Measurements from ENCODE around the gene C3orf22. TPM values are rescaled to one million over a fixed set of nuclear protein-coding genes. Genes with fewer than 3 reads are reported as not detected.
A peak's percentile ranks its signal among the peaks of the same experiment; 100 is the strongest.
"Not testable (repeated sequence)": the region's sequence is repeated elsewhere in the genome, so short reads cannot be mapped to it uniquely, and the experiment has no call there.

The C3orf22 gene
- under 1 TPM in 3 of 7 donors, not detected in 4; 0.12 to 0.40 (median 0.30) TPM for total RNA-seq
- polyA plus RNA-seq, result under 1 TPM in 1 of 2 donors, not detected in 1; 0.04 TPM
- long read RNA-seq, donor 1, result 0 reads
- long read RNA-seq, donor 2, result 0 reads
- long read RNA-seq, donor 3, result 0 reads

- no peaks in the 10 kb centered on the region for H3K27me3 ChIP-seq
- H3K9me3 ChIP-seq, result no peaks in the 10 kb centered on the region
- intact Hi-C loops (cut with DNase I), result no loop called here
- H3K36me3 ChIP-seq, result no peaks in the 10 kb centered on the region
- DNase-seq, result peak in 2 of 5 donors; percentile 3 to 18
- WGBS, 3 donors, result 66 to 73% (median 71%) methylated on average over 7 to 9 of the region's 9 CpGs
- no peak within 1 kb of the TSS for H3K4me3 ChIP-seq
- H3K4me1 ChIP-seq (ENCODE audit: insufficient read depth), result no peaks in the 10 kb centered on the region
- no peak for TF ChIP-seq POLR2A (IDR thresholded peaks at IDR 0.05)
- H3K27ac ChIP-seq, result no peak within 1 kb of the TSS
These were observed at the start of gene C3orf22 for GRCh38 chr3:126558336-126559071. C3orf22 (minus strand) TSS chr3:126558932; CDS start chr3:126553390, 5,542 bp downstream.

- intact Hi-C loops (cut with DNase I), result no loop called here
- TF ChIP-seq EP300 (IDR thresholded peaks at IDR 0.05), result no peak
- TF ChIP-seq POLR2A (IDR thresholded peaks at IDR 0.05), result no peak
- no peak for TF ChIP-seq CTCF (IDR thresholded peaks at IDR 0.05)
- no peaks in the 10 kb centered on the region for H3K9me3 ChIP-seq
- DNase-seq, result no peak
- H3K27me3 ChIP-seq, result no peaks in the 10 kb centered on the region
- no peaks in the 10 kb centered on the region for H3K4me1 ChIP-seq (ENCODE audit: insufficient read depth)
- 82 to 88% (median 84%) methylated on average over 11 of the region's 11 CpGs for WGBS, 3 donors
- no peak overlapping the region for H3K27ac ChIP-seq
- no peaks in the 10 kb centered on the region for H3K36me3 ChIP-seq
- H3K4me3 ChIP-seq, result no peak overlapping the region
These were observed 48.6 kb upstream of the C3orf22 start for GRCh38 chr3:126607214-126607908.

- intact Hi-C loops (cut with DNase I), result no loop called here
- DNase-seq, result no peak
- no peak for TF ChIP-seq CTCF (IDR thresholded peaks at IDR 0.05)
- TF ChIP-seq EP300 (IDR thresholded peaks at IDR 0.05), result no peak
- TF ChIP-seq POLR2A (IDR thresholded peaks at IDR 0.05), result no peak
- Histone ChIP-seq H3K9me3 (no peaks in the 10 kb centered on the region), H3K27ac (no peak overlapping the region), H3K4me3 (no peak overlapping the region), H3K27me3 (no peaks in the 10 kb centered on the region), H3K4me1 (ENCODE audit: insufficient read depth) (no peaks in the 10 kb centered on the region), H3K36me3 (no peaks in the 10 kb centered on the region)
- WGBS, 3 donors, result 45 to 63% (median 55%) methylated on average over 3 of the region's 3 CpGs
These were observed 47.3 kb upstream of the C3orf22 start for GRCh38 chr3:126606001-126606400.

GRCh38 chr3:126604691-126605090, 46.0 kb upstream of the C3orf22 start:
- Histone ChIP-seq H3K9me3 (no peaks in the 10 kb centered on the region), H3K27ac (no peak overlapping the region), H3K4me3 (no peak overlapping the region), H3K27me3 (no peaks in the 10 kb centered on the region), H3K4me1 (ENCODE audit: insufficient read depth) (no peaks in the 10 kb centered on the region), H3K36me3 (no peaks in the 10 kb centered on the region)
- WGBS, 3 donors, result 93 to 98% (median 97%) methylated on average over 6 of the region's 6 CpGs
- intact Hi-C loops (cut with DNase I), result no loop called here
- TF ChIP-seq EP300 (IDR thresholded peaks at IDR 0.05) (no peak), CTCF (IDR thresholded peaks at IDR 0.05) (no peak), POLR2A (IDR thresholded peaks at IDR 0.05) (no peak)
- DNase-seq, result no peak

- Histone ChIP-seq H3K9me3 (no peaks in the 10 kb centered on the region), H3K27ac (no peak overlapping the region), H3K36me3 (no peaks in the 10 kb centered on the region), H3K4me3 (no peak overlapping the region), H3K4me1 (ENCODE audit: insufficient read depth) (no peaks in the 10 kb centered on the region), H3K27me3 (no peaks in the 10 kb centered on the region)
- intact Hi-C loops (cut with DNase I), result no loop called here
- 0 to 48% (median 0%) methylated on average over 1 of the region's 1 CpG for WGBS, 3 donors
- TF ChIP-seq EP300 (IDR thresholded peaks at IDR 0.05), result no peak
- TF ChIP-seq CTCF (IDR thresholded peaks at IDR 0.05), result no peak
- TF ChIP-seq POLR2A (IDR thresholded peaks at IDR 0.05), result no peak
- DNase-seq, result no peak
These were observed 40.4 kb upstream of the C3orf22 start for GRCh38 chr3:126599101-126599500.

- intact Hi-C loops (cut with DNase I); H3K27ac ChIP-seq; H3K9me3 ChIP-seq; H3K4me1 ChIP-seq (ENCODE audit: insufficient read depth); H3K36me3 ChIP-seq; H3K4me3 ChIP-seq; DNase-seq; H3K27me3 ChIP-seq: not testable (repeated sequence)
- 97 to 98% (median 97%) methylated on average over 4 of the region's 4 CpGs for WGBS, 3 donors
These were observed 36.7 kb upstream of the C3orf22 start for GRCh38 chr3:126595479-126595878.

GRCh38 chr3:126591515-126591914, 32.8 kb upstream of the C3orf22 start:
- H3K27ac ChIP-seq; intact Hi-C loops (cut with DNase I); H3K4me1 ChIP-seq (ENCODE audit: insufficient read depth); DNase-seq; H3K27me3 ChIP-seq; H3K36me3 ChIP-seq; H3K4me3 ChIP-seq; H3K9me3 ChIP-seq: not testable (repeated sequence)
- 66 to 74% (median 71%) methylated on average over 5 of the region's 5 CpGs for WGBS, 3 donors

All from ovary (tissue), 10 donors.